Keratinocyte (primary cell): ENCODE results near the gene OR9I1.

Experiments used
- CTCF ChIP-seq, 3 experiments: IDR thresholded peaks in 1 of 3; conservative IDR thresholded peaks in 1 of 3; optimal IDR thresholded peaks in 1 of 3; 2 replicates in 2 of 3; 3 replicates in 1 of 3; pipeline versions ENCODE3 to v1.5.1; 2011; ENCODE audit warnings: low read length in 3 of 3, mild to moderate bottlenecking in 3 of 3, moderate library complexity in 2 of 3, control low read depth in 1 of 3, inconsistent platforms in 1 of 3; ENCODE audit not compliant: insufficient read depth in 2 of 3; ENCODE audit errors: extremely low read depth in 1 of 3
- EZH2 ChIP-seq: IDR thresholded peaks from one replicate; pipeline ENCODE4 v1.6.1; 2012; ENCODE audit warnings: inconsistent platforms, mild to moderate bottlenecking, low read length, moderate library complexity

- no peak for TF ChIP-seq EZH2
- no peak for TF ChIP-seq CTCF (optimal IDR thresholded peaks at IDR 0.05 in 1 of 3, IDR thresholded peaks at IDR 0.05 in 1 of 3, conservative IDR thresholded peaks at IDR 0.05 in 1 of 3; ENCODE audit: extremely low read depth in 1 of 3, insufficient read depth in 2 of 3, low read length in 3 of 3)
Measured at GRCh38 chr11:58127350-58127749, 2.0 kb upstream of the OR9I1 start.
